Upper lobe of left lung (tissue), 4 donors: Measurements from ENCODE around the gene WASF3.

ENCODE experiments used
- EP300 ChIP-seq, 4 donors: sonication (generic); formaldehyde crosslinking; IDR thresholded peaks; one replicate each; pipeline ENCODE4 v1.5.1; 2017; ENCODE audit warnings: antibody characterized with exemption in 4 of 4, control low read depth in 2 of 4
- POLR2A ChIP-seq, 4 donors: fragments of 450-650 bp; IDR thresholded peaks; one replicate each; pipeline ENCODE4 v1.5.1; 2016 to 2017; ENCODE audit warnings: antibody characterized with exemption in 4 of 4, mild to moderate bottlenecking in 2 of 4
- POLR2AphosphoS5 ChIP-seq, 2 donors: sonication (generic); formaldehyde crosslinking; IDR thresholded peaks; one replicate each; pipeline ENCODE4 v1.5.1; 2017; ENCODE audit warnings: antibody characterized with exemption in 2 of 2
- TF ChIP-seq, protein P1 (sequence below), 6 experiments: fragments of 450-650 bp in 4 of 6; fragments of 200-600 bp in 2 of 6; sonication (generic) in 2 of 6; IDR thresholded peaks; one replicate each; pipeline ENCODE4 v1.5.1; 2016 to 2019; ENCODE audit warnings: antibody characterized with exemption in 6 of 6

GRCh38 chr13:26685606-26686005 lies 128.1 kb downstream of the WASF3 start:
- TF ChIP-seq, protein P1, sequence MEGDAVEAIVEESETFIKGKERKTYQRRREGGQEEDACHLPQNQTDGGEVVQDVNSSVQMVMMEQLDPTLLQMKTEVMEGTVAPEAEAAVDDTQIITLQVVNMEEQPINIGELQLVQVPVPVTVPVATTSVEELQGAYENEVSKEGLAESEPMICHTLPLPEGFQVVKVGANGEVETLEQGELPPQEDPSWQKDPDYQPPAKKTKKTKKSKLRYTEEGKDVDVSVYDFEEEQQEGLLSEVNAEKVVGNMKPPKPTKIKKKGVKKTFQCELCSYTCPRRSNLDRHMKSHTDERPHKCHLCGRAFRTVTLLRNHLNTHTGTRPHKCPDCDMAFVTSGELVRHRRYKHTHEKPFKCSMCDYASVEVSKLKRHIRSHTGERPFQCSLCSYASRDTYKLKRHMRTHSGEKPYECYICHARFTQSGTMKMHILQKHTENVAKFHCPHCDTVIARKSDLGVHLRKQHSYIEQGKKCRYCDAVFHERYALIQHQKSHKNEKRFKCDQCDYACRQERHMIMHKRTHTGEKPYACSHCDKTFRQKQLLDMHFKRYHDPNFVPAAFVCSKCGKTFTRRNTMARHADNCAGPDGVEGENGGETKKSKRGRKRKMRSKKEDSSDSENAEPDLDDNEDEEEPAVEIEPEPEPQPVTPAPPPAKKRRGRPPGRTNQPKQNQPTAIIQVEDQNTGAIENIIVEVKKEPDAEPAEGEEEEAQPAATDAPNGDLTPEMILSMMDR (IDR thresholded peaks at IDR 0.05), result no peak
- TF ChIP-seq POLR2A (IDR thresholded peaks at IDR 0.05) (no peak), EP300 (IDR thresholded peaks at IDR 0.05) (no peak), POLR2AphosphoS5 (IDR thresholded peaks at IDR 0.05) (no peak)
